ENCODE results near the gene C5orf15. TPM values are rescaled to one million over a fixed set of nuclear protein-coding genes. Genes with fewer than 3 reads are reported as not detected.

Gene C5orf15
- total and polyA plus RNA-seq, 9 of the 15 experiments (the other 6 are each of a cell fraction or from before 2014, with no cell fraction given), result 23.3 to 50.7 (median 35.5) TPM

GRCh38 chr5:133910571-133910970 lies 57.9 kb downstream of the C5orf15 start:
- ATAC-seq, result peak; percentile 22; the same call in 2 of the 3 replicates
- WGBS (ENCODE audit: insufficient coverage, low coverage, missing lambda C conversion rate), result 32% methylated on average over 6 of the region's 6 CpGs
- H3K4me1 ChIP-seq (replicated peaks in 1 of 2; ENCODE audit: control insufficient read depth in 2 of 2, insufficient read depth in 2 of 2, low read length in 2 of 2), result peaks cover 11 to 17% of the 10 kb centered on the region in 2 experiments; a peak in 4 of 5 replicates
- H2AFZ ChIP-seq (ENCODE audit: low read depth, low read length), result peak overlapping the region; percentile 44; the same call in 1 of the 2 replicates
- no peak for FAIRE-seq
- POLR2A ChIA-PET, result no interaction called here
- no peaks in the 10 kb centered on the region for H3K27me3 ChIP-seq (ENCODE audit: control insufficient read depth in 2 of 2, insufficient read depth in 2 of 2, low read length in 2 of 2)
- H3K9me1 ChIP-seq (ENCODE audit: control insufficient read depth, insufficient read depth, low read length), result no peaks in the 10 kb centered on the region
- in situ Hi-C loops (cut with MboI), result no loop called here
- no peak overlapping the region for H3K9ac ChIP-seq (ENCODE audit: insufficient read depth in 1 of 2, low read depth in 2 of 2, low read length in 2 of 2)
- TF ChIP-seq OTX1 (CRISPR knock-in tag; IDR thresholded peaks at IDR 0.05) (no peak), MYC (IDR thresholded peaks at IDR 0.05; ENCODE audit: low read depth, low read length) (no peak), MYC (CRISPR knock-in tag; IDR thresholded peaks at IDR 0.05; ENCODE audit: borderline replicate concordance, low read depth) (no peak), TFAM (CRISPR knock-in tag; conservative IDR thresholded peaks at IDR 0.05) (no peak), ATF4 (CRISPR knock-in tag; IDR thresholded peaks at IDR 0.05) (no peak), BMI1 (IDR thresholded peaks at IDR 0.05; ENCODE audit: low read length) (no peak), FOXP1 (CRISPR knock-in tag; IDR thresholded peaks at IDR 0.05) (no peak)
- TF ChIP-seq, protein P1, sequence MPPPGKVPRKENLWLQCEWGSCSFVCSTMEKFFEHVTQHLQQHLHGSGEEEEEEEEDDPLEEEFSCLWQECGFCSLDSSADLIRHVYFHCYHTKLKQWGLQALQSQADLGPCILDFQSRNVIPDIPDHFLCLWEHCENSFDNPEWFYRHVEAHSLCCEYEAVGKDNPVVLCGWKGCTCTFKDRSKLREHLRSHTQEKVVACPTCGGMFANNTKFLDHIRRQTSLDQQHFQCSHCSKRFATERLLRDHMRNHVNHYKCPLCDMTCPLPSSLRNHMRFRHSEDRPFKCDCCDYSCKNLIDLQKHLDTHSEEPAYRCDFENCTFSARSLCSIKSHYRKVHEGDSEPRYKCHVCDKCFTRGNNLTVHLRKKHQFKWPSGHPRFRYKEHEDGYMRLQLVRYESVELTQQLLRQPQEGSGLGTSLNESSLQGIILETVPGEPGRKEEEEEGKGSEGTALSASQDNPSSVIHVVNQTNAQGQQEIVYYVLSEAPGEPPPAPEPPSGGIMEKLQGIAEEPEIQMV (tag; conservative IDR thresholded peaks at IDR 0.05; ENCODE audit: low read depth), result no peak
- H3K4me3 ChIP-seq, result no peak overlapping the region
- no TSS peak for BruUV-seq (replicated peaks)
- no peak overlapping the region for H3K4me2 ChIP-seq (ENCODE audit: insufficient read depth, low read length)
- DNase-seq (ENCODE audit: extremely low read depth in 1 of 4, low spot score in 3 of 4), result no peak
- H3K27ac ChIP-seq (ENCODE audit: extremely low read depth, low read depth, low read length), result no peak overlapping the region
- CTCF ChIA-PET (ENCODE audit: low intra/inter-chr PET ratio), result no interaction called here
- no peaks in the 10 kb centered on the region for H3K79me2 ChIP-seq (ENCODE audit: control insufficient read depth, insufficient read depth, low read length)
- intact Hi-C loops (cut with micrococcal nuclease), result no loop called here
- H4K20me1 ChIP-seq (replicated peaks; ENCODE audit: control insufficient read depth, insufficient read depth, low read length), result no peaks in the 10 kb centered on the region
- no peaks in the 10 kb centered on the region for H3K9me3 ChIP-seq (replicated peaks; ENCODE audit: control insufficient read depth, insufficient read depth, low read depth, low read length)
- H3K36me3 ChIP-seq (ENCODE audit: control insufficient read depth, insufficient read depth, low read length), result no peaks in the 10 kb centered on the region

All from K562 (cell line).